GM10248 (cell line): ENCODE measurements around the gene MUC7.

Experiments used
- CTCF ChIA-PET: fragments of 300-600 bp; sonication (Branson Sonifier 250); formaldehyde crosslinking; extraction: SDS; loops from one replicate; lab custom pipeline; 2021; ENCODE audit warnings: antibody characterized with exemption; lab: Yijun Ruan, JAX
- POLR2A ChIA-PET: fragments of 350-650 bp; sonication (Branson Sonifier 250); formaldehyde crosslinking; extraction: SDS; loops from one replicate; lab custom pipeline; 2020; ENCODE audit warnings: antibody characterized with exemption; lab: Yijun Ruan, JAX
- DNase-seq: peaks from one replicate; pipeline ENCODE4 v3.0.0; 2012; ENCODE audit errors: extremely low spot score
- CTCF ChIP-seq: IDR thresholded peaks from 2 replicates; pipeline ENCODE4 v1.5.1; 2012; ENCODE audit warnings: mild to moderate bottlenecking, low read depth; ENCODE audit errors: extremely low read depth, missing control alignments, control extremely low read depth

MUC7 gene

GRCh38 chr4:70471897-70472296 is at the start of gene MUC7:
TSS of gene MUC7 (plus strand) at chr4:70472197. CDS start at chr4:70474022, 1,825 bp downstream.
- POLR2A ChIA-PET: no interaction called here
- CTCF ChIA-PET: no interaction called here
- TF ChIP-seq CTCF: no peak
- DNase-seq: no peak

GRCh38 chr4:70425306-70425705 is 46.7 kb upstream of the MUC7 start:
- no peak for TF ChIP-seq CTCF
- CTCF ChIA-PET: interaction anchor here (0.8 to 1.6 kb wide), 4 partner anchors 9 to 21 kb away, joined by 3 to 4 read pairs (median 4); no protein-coding TSS in a partner anchor
- POLR2A ChIA-PET: no interaction called here
- DNase-seq: no peak

GRCh38 chr4:70426789-70427188 is 45.2 kb upstream of the MUC7 start:
- TF ChIP-seq CTCF: no peak
- CTCF ChIA-PET: interaction anchor here (0.8 to 1.6 kb wide), 4 partner anchors 12 to 69 kb away, joined by 3 to 4 read pairs (median 3); no protein-coding TSS in a partner anchor
- no peak for DNase-seq
- POLR2A ChIA-PET: no interaction called here

GRCh38 chr4:70437197-70437596 is 34.8 kb upstream of the MUC7 start:
- DNase-seq: no peak
- TF ChIP-seq CTCF: no peak
- POLR2A ChIA-PET: no interaction called here
- CTCF ChIA-PET: interaction anchor here (0.9 to 1.4 kb wide), 2 partner anchors 9 to 12 kb away, joined by 3 to 4 read pairs; no protein-coding TSS in a partner anchor

- DNase-seq: no peak
- ChIA-PET CTCF (no interaction called here), POLR2A (no interaction called here)
- TF ChIP-seq CTCF: no peak
Observed at GRCh38 chr4:70442474-70442873, 29.5 kb upstream of the MUC7 start.

GRCh38 chr4:70443329-70443728 is 28.7 kb upstream of the MUC7 start:
- POLR2A ChIA-PET: no interaction called here
- DNase-seq: no peak
- CTCF ChIA-PET: interaction anchor here (1.6 kb wide), 1 partner anchor 18 kb away, joined by 4 read pairs; no protein-coding TSS in a partner anchor
- TF ChIP-seq CTCF: no peak

GRCh38 chr4:70449220-70449619 is 22.8 kb upstream of the MUC7 start:
- TF ChIP-seq CTCF: no peak

More at GRCh38 chr4:70449220-70449619, 22.8 kb upstream of the MUC7 start:
- POLR2A ChIA-PET: no interaction called here
- CTCF ChIA-PET: interaction anchor here (0.7 kb wide), 1 partner anchor 13 kb away, joined by 3 read pairs; no protein-coding TSS in a partner anchor
- DNase-seq: no peak
